Measurements from ENCODE around the gene CARD6.
"Not testable (repeated sequence)": the region's sequence is repeated elsewhere in the genome, so short reads cannot be mapped to it uniquely, and the experiment has no call there.

Gene CARD6

DNA sequence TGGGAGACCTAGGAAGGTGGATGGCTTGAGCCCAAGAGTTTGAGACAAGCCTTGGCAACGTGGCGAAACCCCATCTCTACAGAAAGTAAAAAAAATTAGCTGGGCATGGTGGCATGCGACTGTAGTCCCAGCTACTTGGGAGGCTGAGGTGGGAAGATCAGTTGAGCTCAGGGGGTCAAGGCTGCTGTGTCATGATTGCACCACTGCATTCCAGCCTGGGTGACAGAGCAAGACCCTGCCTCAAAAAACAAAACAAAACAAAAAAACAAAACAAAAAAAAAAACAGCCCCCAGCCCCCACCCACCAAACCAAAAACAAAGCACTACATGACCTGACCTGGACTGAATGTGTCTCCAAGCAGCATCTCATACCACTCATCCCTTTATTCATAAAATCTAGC is 34.8 kb downstream of the CARD6 start:
- DNase-seq (ENCODE audit: low read depth), result no peak

DNA sequence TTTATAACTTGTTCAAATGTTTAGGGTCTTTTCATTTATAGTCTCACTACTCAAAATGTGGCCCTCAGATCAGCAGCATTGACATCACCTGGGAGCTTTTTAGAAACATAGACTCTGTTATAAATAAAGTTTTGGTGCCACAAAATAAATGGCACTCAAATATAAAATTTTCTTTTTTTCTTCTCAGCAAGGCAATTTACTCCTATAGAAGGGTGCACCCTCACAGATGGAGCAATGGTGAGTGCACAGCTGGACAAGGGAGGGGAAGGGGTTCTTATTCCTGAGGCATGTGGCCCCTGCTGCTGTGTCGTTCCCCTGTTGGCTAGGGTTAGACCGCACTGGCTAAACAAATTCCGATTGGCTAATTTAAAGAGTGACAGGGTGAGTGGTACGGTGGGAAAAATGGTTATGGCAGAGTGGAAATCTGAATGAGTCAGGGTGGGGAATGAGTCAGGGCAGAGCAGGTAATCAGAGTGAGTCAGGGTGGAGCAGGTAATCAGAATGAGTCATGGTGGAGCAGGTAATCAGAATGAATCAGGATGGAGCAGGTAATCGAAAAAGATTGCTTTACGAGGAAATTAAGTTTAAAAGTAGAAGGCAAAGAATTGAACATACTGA is 36.3 kb downstream of the CARD6 start:
- DNase-seq (ENCODE audit: low read depth), result no peak

DNA sequence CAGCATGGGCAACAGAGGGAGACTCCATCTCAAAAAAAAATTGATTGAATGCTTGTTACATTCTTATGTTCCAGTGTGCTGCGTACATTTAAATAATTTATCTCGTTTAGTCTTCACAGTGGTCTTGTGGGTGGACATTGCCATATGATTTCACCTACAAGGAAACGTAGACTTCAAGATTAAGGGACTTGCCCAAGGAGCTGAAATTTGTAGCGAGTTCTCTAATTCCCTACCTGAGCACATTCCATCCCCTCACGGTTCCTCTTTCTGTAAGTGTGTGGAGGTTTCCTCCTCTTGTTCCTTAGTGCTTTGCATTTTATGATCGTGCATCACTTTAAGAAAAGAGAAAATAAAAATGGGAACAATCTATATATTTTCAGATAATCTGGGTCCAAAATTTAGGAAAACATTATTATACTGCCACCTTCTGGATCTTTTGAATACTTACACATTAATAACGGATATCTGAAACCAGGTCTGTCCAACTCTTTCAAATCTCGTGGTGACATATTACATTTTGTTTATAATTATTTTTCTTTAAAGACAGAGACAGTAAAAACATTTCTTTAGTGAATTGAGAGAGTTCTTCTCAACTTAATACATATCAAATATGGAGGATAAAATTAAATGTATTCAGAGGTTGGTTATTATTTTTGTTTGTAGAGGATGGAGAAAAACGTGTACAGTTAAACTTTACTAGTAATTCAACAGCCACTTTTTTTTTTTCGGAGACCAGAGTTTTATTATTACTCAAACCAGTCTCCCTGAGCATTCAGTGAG is 38.2 kb downstream of the CARD6 start:
- DNase-seq (ENCODE audit: low read depth), result no peak

DNA sequence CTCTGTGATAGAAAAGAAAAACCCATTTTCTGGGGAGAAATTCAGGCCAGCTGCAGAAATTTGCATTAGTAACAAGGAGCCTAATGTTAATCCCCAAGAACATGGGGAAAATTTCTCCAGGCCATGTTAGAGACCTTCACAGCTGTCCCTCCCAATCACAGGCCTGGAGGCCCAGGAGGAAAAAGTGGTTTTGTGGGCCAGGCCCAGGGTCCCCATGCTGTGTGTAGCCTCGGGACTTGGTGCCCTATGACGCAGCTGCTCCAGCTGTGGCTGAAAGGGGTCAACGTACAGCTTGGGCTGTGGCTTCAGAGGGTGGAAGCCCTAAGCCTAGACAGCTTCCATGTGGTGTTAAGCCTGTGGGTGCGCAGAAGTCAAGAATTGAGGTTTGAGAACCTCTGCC is 41.1 kb downstream of the CARD6 start:
- DNase-seq (ENCODE audit: low read depth), result no peak

DNA sequence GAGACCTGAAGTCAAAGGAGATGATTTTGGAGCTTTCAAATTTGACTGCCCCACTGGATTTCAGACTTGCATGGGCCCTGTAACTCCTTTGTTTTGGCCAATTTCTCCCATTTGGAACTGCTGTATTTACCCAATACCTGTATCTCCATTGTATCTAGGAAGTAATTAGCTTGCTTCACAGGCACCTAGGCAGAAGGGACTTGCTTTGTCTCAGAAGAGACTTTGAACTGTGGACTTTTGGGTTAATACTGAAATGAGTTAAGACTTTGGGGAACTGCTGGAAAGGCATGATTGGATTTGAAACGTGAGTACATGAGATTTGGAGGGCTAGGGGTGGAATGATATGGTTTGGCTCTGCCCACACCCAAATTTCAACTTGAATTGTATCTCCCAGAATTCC is 41.9 kb downstream of the CARD6 start:
- DNase-seq (ENCODE audit: low read depth), result not testable (repeated sequence)

DNA sequence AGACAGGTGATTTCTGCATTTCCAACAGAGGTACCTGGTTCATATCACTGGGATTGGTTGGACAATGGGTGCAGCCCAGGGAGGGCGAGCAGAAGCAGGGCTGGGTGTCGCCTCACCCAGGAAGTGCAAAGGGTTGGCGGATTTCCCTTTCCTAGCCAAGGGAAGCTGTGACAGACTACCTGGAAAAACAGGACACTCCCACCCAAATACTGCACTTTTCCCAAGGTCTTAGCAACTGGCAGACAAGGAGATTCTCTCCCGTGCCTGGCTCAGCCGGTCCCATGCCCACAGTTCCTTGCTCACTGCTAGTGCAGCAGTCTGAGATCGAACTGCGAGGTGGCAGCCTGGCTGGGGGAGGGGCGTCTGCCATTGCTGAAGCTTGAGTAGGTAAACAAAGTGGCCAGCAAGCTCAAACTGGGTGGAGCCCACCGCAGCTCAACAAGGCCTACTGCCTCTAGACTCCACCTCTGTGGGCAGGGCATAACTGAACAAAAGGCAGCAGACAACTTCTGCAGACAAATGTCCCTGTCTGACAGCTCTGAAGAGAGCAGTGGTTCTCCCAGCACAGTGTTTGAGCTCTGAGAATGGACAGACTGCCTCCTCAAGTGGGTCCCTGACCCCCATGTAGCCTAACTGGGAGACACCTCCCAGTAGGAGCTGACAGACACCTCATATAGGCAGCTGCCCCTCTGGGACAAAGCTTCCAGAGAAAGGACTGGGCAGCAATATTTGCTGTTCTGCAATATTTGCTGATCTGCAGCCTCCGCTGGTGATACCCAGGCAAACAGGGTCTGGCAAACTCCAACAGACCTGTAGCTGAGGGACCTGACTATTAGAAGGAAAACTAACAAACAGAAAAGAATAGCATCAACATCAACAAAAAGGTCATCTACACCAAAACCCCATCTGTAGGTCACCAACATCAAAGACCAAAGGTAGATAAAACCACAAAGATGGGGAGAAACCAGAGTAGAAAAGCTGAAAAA is 54.6 kb downstream of the CARD6 start:
- DNase-seq (ENCODE audit: low read depth), result not testable (repeated sequence)

DNA sequence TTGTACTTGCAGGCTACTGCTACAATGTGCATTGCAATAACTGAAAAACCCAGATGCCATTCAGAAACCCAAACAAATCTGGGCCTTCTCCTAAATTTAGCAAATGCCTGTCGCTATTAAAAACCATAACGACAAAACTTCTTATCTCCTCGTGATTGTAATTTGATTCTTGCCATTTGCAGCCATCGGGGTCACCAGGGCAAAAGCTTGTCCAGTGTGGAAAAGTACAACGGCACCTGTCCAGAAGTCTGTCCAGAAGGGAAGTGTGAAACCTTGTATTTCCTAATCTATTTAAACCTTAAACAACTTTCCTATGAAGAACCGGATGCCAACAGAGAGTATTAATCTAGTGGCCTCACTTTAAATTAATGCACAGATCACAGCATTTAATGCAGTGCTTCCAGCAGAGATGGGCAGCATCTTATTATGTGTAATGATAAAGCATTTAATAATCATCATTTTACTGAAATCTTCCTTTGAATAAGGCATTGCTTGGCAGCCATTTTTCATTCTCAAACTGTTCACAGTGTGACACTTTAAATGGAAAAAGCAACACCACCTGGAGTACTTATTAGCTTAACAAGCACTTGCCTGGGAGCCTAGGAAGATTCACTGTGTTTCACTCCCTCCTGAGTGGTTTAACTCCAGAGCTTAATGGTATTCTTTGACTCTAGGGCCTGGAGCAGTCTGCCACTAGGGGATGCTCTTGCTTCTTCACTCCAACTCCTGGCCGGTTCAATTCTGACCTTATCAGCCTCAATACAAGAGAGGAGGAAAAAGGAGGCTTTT is 63.2 kb downstream of the CARD6 start:
- peak; percentile 34 for DNase-seq (ENCODE audit: low read depth)

DNA sequence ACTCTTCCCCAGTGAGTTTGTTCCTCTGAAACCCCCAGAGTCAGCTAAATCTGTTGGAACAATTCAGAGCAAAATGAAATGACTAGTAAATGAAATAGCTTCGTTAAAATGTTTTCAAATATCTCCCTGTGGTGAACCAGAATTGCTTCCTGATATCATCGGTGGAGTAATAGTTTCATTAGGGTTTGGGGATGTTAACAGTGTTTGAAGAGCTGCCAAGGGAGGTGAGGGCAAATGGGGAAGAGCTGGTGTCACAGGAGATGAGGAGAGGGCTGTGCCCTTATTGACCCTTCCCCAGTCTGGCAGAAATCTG is 63.8 kb downstream of the CARD6 start:
- no peak for DNase-seq (ENCODE audit: low read depth)

DNA sequence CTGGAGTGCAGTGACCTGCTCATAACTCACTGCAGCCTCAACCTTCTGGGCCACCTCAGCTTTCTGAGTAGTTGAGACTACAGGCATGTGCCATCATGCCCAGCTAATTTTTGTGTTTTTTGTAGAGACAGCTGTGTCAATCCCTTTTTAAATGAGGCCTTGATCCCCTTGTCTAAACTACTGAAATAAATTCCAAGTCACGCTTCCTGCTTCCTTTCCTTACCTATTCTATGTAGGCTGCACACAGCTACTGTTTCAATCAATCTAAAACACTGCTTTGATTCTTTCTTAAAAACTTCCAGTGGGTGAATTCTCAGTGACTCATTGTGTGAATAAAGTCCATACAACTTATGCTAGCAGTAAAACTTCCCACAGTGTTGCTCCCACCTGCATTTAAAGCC is 65.2 kb downstream of the CARD6 start:
- DNase-seq (ENCODE audit: low read depth), result no peak

DNA sequence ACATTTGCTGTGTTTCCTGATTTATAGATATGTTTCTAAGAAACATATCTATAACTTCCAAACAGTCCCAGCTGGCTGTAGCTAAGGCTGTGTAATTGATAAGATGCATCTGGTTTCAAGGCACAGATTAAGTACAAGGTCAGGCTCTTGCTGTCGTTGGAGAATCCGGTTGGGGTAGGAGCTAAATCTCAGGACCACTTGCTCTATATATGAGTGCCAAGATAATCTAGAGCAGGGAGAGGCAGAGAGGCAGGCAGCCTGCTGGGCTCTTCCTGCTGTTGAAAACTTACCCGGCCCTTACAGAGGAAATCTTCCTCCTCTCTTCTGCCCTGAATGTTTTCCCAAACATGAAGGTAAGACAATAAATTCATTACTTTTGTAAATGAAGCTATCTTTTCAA is 68.1 kb downstream of the CARD6 start, which contains the start of gene C7:
TSS of gene C7 (plus strand) at position 234 of the 400 bp plus-strand sequence. CDS start at position 348, 114 bp downstream.
- DNase-seq (ENCODE audit: low read depth), result peak; percentile 9

DNA sequence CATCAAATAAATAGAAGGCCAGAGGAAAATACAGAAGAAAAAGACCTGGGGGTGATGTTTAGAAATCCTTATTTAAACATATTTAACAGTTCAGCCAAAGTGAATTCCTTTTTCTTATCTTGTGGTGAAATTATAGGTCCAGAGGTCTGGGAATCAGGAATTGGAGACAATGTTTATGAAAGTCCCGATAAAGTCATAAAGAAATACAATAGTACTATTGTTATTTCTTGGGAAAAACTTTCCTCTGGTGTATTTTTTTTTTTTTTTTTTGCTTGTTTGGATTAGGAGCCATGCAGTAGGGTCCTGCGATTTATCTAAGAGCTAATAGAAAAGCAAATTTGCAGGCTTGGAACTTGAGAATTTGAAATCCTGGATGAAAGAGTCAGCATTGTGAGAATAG is 68.6 kb downstream of the CARD6 start:
- DNase-seq (ENCODE audit: low read depth), result no peak

All from CMK (cell line).